K562 (cell line): ENCODE results near the gene CCN6. TPM values are rescaled to one million over a fixed set of nuclear protein-coding genes. Genes with fewer than 3 reads are reported as not detected.

ENCODE experiments used
- ATAC-seq: fragments of 200-7000 bp; cut with Tn5 transposase; 3 replicates; pipeline ENCODE4 v1.9.1; 2020; ENCODE audit warnings: moderate library complexity
- BruUV-seq: library from RNA; stranded (reverse); fragments of 400-500 nt; replicated peaks from 2 replicates; lab custom pipeline; 2021; lab: Mats Ljungman, UMichigan
- CTCF ChIA-PET: fragments of 300-600 bp; formaldehyde crosslinking; extraction: SDS; loops from one replicate; lab custom pipeline; 2021; ENCODE audit warnings: low intra/inter-chr PET ratio; lab: Yijun Ruan, JAX
- POLR2A ChIA-PET: fragments of 300-600, 350-650 bp; sonication (Branson Sonifier 250); formaldehyde crosslinking; extraction: SDS; loops from one replicate; lab custom pipeline; 2021; ENCODE audit warnings: antibody characterized with exemption, inconsistent platforms; lab: Yijun Ruan, JAX
- DNase-seq, 4 experiments: peaks; one replicate each; pipeline versions ENCODE4 v3.0.0 to v3.0.0-alpha.2; 2011 to 2018; ENCODE audit warnings: low spot score in 3 of 4, mixed read lengths in 3 of 4; ENCODE audit errors: extremely low read depth in 1 of 4
- FAIRE-seq: peaks from 2 replicates; lab custom pipeline; 2011; peaks lifted over from hg19 to GRCh38; lab: Jason Lieb, UNC
- H2AFZ ChIP-seq: 2 replicates; pipeline ENCODE4 v1.6.0; 2011; ENCODE audit warnings: low read depth, low read length, control low read depth, inconsistent platforms
- H3K27ac ChIP-seq: fragments of 200-600 bp; 3 replicates; pipeline ENCODE4 v1.8.0; 2011; ENCODE audit warnings: low read depth, mild to moderate bottlenecking, control low read depth, inconsistent platforms, low read length, moderate library complexity, mixed read lengths; ENCODE audit errors: extremely low read depth
- H3K27me3 ChIP-seq, 2 experiments: fragments of 300-600 bp in 1 of 2; 2 replicates in 1 of 2; 3 replicates in 1 of 2; pipeline versions ENCODE4 v1.6.0 to v1.8.0; 2011; ENCODE audit warnings: inconsistent platforms in 2 of 2, low read length in 2 of 2, mild to moderate bottlenecking in 1 of 2, mixed read lengths in 1 of 2, moderate library complexity in 1 of 2; ENCODE audit not compliant: control insufficient read depth in 2 of 2, insufficient read depth in 2 of 2
- H3K36me3 ChIP-seq: fragments of 300-600 bp; 3 replicates; pipeline ENCODE4 v1.8.0; 2011; ENCODE audit warnings: mild to moderate bottlenecking, low read length, inconsistent platforms; ENCODE audit not compliant: control insufficient read depth, insufficient read depth
- H3K4me1 ChIP-seq, 2 experiments: fragments of 200-600 bp in 1 of 2; replicated peaks in 1 of 2; 2 replicates in 1 of 2; 3 replicates in 1 of 2; pipeline versions ENCODE4 v1.5.1 to v1.8.0; 2011; ENCODE audit warnings: inconsistent platforms in 2 of 2, low read length in 2 of 2, mild to moderate bottlenecking in 1 of 2, mixed read lengths in 1 of 2, moderate library complexity in 1 of 2; ENCODE audit not compliant: control insufficient read depth in 2 of 2, insufficient read depth in 2 of 2
- H3K4me2 ChIP-seq: 2 replicates; pipeline ENCODE4 v1.6.1; 2011; ENCODE audit warnings: low read length, control low read depth, inconsistent platforms, mixed read lengths; ENCODE audit not compliant: insufficient read depth
- H3K4me3 ChIP-seq: fragments of 200-600 bp; sonication (generic), shearing (Covaris generic); 2 replicates; pipeline ENCODE4 v1.5.1; 2016; ENCODE audit warnings: control low read depth, inconsistent platforms
- H3K79me2 ChIP-seq: fragments of 200-600 bp; 3 replicates; pipeline ENCODE4 v1.8.0; 2011; ENCODE audit warnings: low read length, inconsistent platforms; ENCODE audit not compliant: control insufficient read depth, insufficient read depth
- H3K9ac ChIP-seq, 2 experiments: 2 replicates each; pipeline versions ENCODE4 v1.6.0 to v1.6.1; 2011; ENCODE audit warnings: low read depth in 2 of 2, low read length in 2 of 2, control low read depth in 1 of 2, inconsistent platforms in 1 of 2, mild to moderate bottlenecking in 1 of 2, mixed read lengths in 1 of 2; ENCODE audit not compliant: insufficient read depth in 1 of 2
- H3K9me1 ChIP-seq: one replicate; pipeline ENCODE4 v1.6.0; 2011; ENCODE audit warnings: inconsistent platforms, mild to moderate bottlenecking, low read length, moderate library complexity; ENCODE audit not compliant: control insufficient read depth, insufficient read depth
- H3K9me3 ChIP-seq: replicated peaks from 2 replicates; pipeline ENCODE4 v1.5.1; 2011; ENCODE audit warnings: low read depth, low read length, inconsistent platforms; ENCODE audit not compliant: control insufficient read depth, insufficient read depth
- H4K20me1 ChIP-seq: replicated peaks from 2 replicates; pipeline ENCODE4 v1.6.1; 2011; ENCODE audit warnings: low read length, inconsistent platforms, mixed read lengths; ENCODE audit not compliant: control insufficient read depth, insufficient read depth
- E2F5 ChIP-seq: sonication (generic); formaldehyde crosslinking; IDR thresholded peaks from 2 replicates; pipeline ENCODE4 v1.8.0; 2022; ENCODE audit warnings: mild to moderate bottlenecking, missing genetic modification reagents
- FOSL1 ChIP-seq: fragments of 200-800 bp; sonication (Bioruptor generic); conservative IDR thresholded peaks from 2 replicates; pipeline ENCODE4 v1.6.1; 2016; ENCODE audit warnings: missing genetic modification characterization, missing compliant biosample characterization
- GMEB1 ChIP-seq: fragments of 250-450 bp; sonication (Bioruptor Pico); IDR thresholded peaks from 2 replicates; pipeline ENCODE4 v1.4.0; 2020; ENCODE audit warnings: mild to moderate bottlenecking
- JUND ChIP-seq, 2 experiments: IDR thresholded peaks; 2 replicates in 1 of 2; 3 replicates in 1 of 2; pipeline ENCODE4 v1.6.1; 2011; ENCODE audit warnings: borderline replicate concordance in 2 of 2, low read depth in 2 of 2, low read length in 2 of 2, improper control_type of control experiment in 1 of 2, missing biosample characterization in 1 of 2, missing genetic modification characterization in 1 of 2, missing genetic modification reagents in 1 of 2
- POLR3G ChIP-seq: IDR thresholded peaks from 2 replicates; pipeline ENCODE4 v1.6.1; 2011; ENCODE audit not compliant: insufficient read length, insufficient replicate concordance; ENCODE audit errors: extremely low read depth
- PPARD ChIP-seq: fragments of 250-450 bp; sonication (Bioruptor Pico); IDR thresholded peaks from 2 replicates; pipeline ENCODE4 v1.8.0; 2022; ENCODE audit warnings: inconsistent platforms, mild to moderate bottlenecking, moderate library complexity
- SPI1 ChIP-seq: IDR thresholded peaks from 2 replicates; pipeline ENCODE4 v1.6.1; 2011; ENCODE audit warnings: low read depth, low read length, control low read depth, borderline replicate concordance
- WGBS: fragments of 100-300 bp; shearing (Covaris generic); methylation state at CpG from one replicate; pipeline ENCODE4 v1.1.6; 2016; ENCODE audit warnings: low coverage, mixed read lengths; ENCODE audit not compliant: insufficient coverage; ENCODE audit errors: missing lambda C conversion rate; 5-methylcytosine and 5-hydroxymethylcytosine counted together
- in situ Hi-C: fragments of 300-500 bp; cut with MboI; formaldehyde crosslinking; loops from 4 replicates; pipeline ENCODE4 v1.15.0; 2018; ENCODE audit warnings: inconsistent platforms, mixed read lengths
- intact Hi-C: fragments of 100-400 bp; cut with micrococcal nuclease; formaldehyde crosslinking; loops from 2 replicates; pipeline ENCODE4 v1.14.2; 2022
- polyA plus RNA-seq, 8 experiments: library from polyadenylated mRNA; depleted of rRNA in 4 of 8; stranded (reverse) in 5 of 8; unstranded in 3 of 8; fragments of >200 nt; fragmentation: Nextera tagmentation in 2 of 8; fragmentation: Illumina TruSeq in 1 of 8; extraction: Ambion mirVana in 2 of 8; extraction: Trizol in 1 of 8; gene quantifications; 2 replicates each; pipeline versions ENCODE4 v1.2.1 to v1.2.3, GENCODE V29; 2011 to 2014; ENCODE audit warnings: inconsistent platforms in 1 of 8, missing spikeins in 1 of 8
- total RNA-seq, 7 experiments: library from RNA; depleted of rRNA in 6 of 7; stranded (reverse); fragments of >200 nt in 6 of 7; fragmentation: Illumina TruSeq in 2 of 7; extraction: Trizol in 2 of 7; gene quantifications; 2 replicates each; pipeline versions ENCODE4 v1.2.1 to v1.2.3, GENCODE V29; 2011 to 2021; ENCODE audit warnings: low replicate concordance in 1 of 7

Gene CCN6
- total and polyA plus RNA-seq, 9 of the 15 experiments (the other 6 are each of a cell fraction or from before 2014, with no cell fraction given), result 0.04 to 0.62 (median 0.21) TPM; not detected in 2

GRCh38 chr6:112007254-112007653 lies 46.6 kb upstream of the CCN6 start:
- H3K79me2 ChIP-seq, result no peaks in the 10 kb centered on the region
- H3K9me1 ChIP-seq, result no peaks in the 10 kb centered on the region
- no peaks in the 10 kb centered on the region for H3K9me3 ChIP-seq
- intact Hi-C loops, result no loop called here
- ChIA-PET POLR2A (interaction anchor here (0.9 to 1.7 kb wide), 3 partner anchors 11 to 14 kb away, joined by 3 to 5 read pairs (median 3); no protein-coding TSS in a partner anchor), CTCF (no interaction called here)
- H3K4me1 ChIP-seq, result no peaks in the 10 kb centered on the region
- TF ChIP-seq PPARD (CRISPR knock-in tag), result no peak
- no peak for TF ChIP-seq E2F5 (CRISPR knock-in tag)
- in situ Hi-C loops, result no loop called here
- no peak overlapping the region for H2AFZ ChIP-seq
- no peak overlapping the region for H3K4me3 ChIP-seq
- no peak overlapping the region for H3K9ac ChIP-seq
- no peak for FAIRE-seq
- H3K4me2 ChIP-seq, result no peak overlapping the region
- peaks cover 0 to 18% of the 10 kb centered on the region in 2 experiments; a peak in 3 of 5 replicates for H3K27me3 ChIP-seq
- WGBS, result 0% methylated on average over 2 of the region's 2 CpGs
- no peaks in the 10 kb centered on the region for H4K20me1 ChIP-seq
- no peak for DNase-seq
- no peak overlapping the region for H3K27ac ChIP-seq
- no peaks in the 10 kb centered on the region for H3K36me3 ChIP-seq
- no peak for ATAC-seq
- no TSS peak for BruUV-seq

- no peaks in the 10 kb centered on the region for H4K20me1 ChIP-seq
- ATAC-seq (no peak), FAIRE-seq (no peak), DNase-seq (no peak)
- no TSS peak for BruUV-seq
- H3K36me3 ChIP-seq, result no peaks in the 10 kb centered on the region
- peak; percentile 32; the same call in 1 of the 2 replicates for TF ChIP-seq JUND (IDR thresholded peaks at IDR 0.05; ENCODE audit: borderline replicate concordance, low read depth, low read length)
- TF ChIP-seq JUND (tag; IDR thresholded peaks at IDR 0.05; ENCODE audit: borderline replicate concordance, low read depth, low read length), result peak; percentile 43; the same call in 1 of the 3 replicates
- TF ChIP-seq POLR3G, result no peak
- no peak for TF ChIP-seq GMEB1 (CRISPR knock-in tag)
- TF ChIP-seq FOSL1 (tag), result peak; percentile 88
- TF ChIP-seq SPI1, result peak; percentile 55; the same call in 1 of the 2 replicates
- H3K4me2 ChIP-seq, result no peak overlapping the region
- H3K27ac ChIP-seq, result no peak overlapping the region
- no peak overlapping the region for H3K9ac ChIP-seq
- no peaks in the 10 kb centered on the region for H3K9me3 ChIP-seq
- H2AFZ ChIP-seq, result no peak overlapping the region
- H3K4me1 ChIP-seq, result no peaks in the 10 kb centered on the region
- no peak overlapping the region for H3K4me3 ChIP-seq
- ChIA-PET CTCF (no interaction called here), POLR2A (interaction anchor here (0.9 to 1.7 kb wide), 3 partner anchors 10 to 14 kb away, joined by 3 to 5 read pairs (median 3); no protein-coding TSS in a partner anchor)
- H3K27me3 ChIP-seq, result peaks cover under 1 to 23% of the 10 kb centered on the region in 2 experiments; a peak in 3 of 5 replicates
- no peaks in the 10 kb centered on the region for H3K79me2 ChIP-seq
- no peaks in the 10 kb centered on the region for H3K9me1 ChIP-seq
- in situ Hi-C loops, result no loop called here
- 0% methylated on average over 3 of the region's 3 CpGs for WGBS
- intact Hi-C loops, result no loop called here
Observed at GRCh38 chr6:112007805-112008204, 46.1 kb upstream of the CCN6 start.
